Cerebellar nuclear complex (tissue), 1 donor: ENCODE results near the gene TTC7B.
A peak's percentile ranks its signal among the peaks of the same experiment; 100 is the strongest.

Experiments used
- DNase-seq, 2 experiments: peaks; one replicate each; lab custom pipeline; 2025; lab: John Stamatoyannopoulos, UW

The TTC7B gene

DNA sequence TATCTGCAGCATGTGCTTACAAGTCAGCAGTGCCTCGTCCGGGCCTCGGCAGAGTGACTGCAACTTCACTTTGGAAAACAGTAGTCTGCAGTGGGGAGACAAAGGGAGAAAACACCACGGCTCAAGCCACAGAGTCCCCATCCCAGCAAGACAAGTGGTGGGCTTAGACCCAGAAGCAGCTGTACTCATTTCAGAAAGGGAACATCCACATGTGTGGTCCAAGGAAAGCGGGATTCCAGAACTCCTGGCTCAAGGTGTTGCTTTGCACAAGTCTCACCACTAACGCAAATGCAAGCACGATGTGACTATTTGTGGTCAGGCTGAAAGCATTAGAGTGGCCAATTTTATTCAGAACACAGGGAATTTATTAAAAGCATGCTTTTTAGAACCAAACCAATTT is 198.3 kb downstream of the TTC7B start:
- no peak for DNase-seq

DNA sequence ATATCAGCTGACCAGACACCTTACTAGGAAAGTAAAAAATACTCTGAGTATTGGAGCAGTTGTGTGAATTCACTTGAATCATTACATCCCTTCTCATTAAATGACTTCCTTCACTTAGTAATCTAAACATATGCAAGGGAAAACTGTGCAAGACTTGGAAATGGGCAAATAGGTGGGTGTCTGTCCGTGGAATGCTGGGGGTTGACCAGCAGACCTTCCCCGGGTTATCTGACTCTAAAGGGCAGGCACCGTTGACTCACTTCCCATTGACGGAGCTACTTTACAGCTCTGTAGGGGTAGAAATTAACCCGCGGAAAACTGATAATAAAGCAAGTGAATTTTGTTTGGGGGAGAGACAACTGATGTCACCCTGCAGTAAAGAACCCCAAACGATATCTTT is 199.3 kb downstream of the TTC7B start:
- DNase-seq, result no peak

DNA sequence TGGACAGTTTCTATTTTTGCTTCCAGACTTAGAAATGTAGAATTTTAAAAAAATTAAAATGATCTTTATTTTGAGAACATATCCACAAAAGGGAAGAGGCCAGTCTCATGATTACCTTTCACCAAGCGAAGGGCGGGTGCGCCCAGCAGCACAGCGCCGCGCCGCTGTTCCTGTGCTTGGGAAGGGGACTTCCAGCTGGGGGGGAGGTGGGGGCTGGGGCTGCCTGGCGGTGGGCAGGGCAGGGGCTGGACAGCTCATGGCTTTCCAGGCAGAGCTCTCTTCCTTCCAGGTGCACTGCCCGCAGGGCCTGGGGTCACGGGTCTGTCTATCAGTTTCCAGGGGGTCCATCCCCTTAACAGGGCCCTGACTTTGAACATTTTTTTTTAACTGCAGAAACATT is 199.9 kb downstream of the TTC7B start:
- no peak for DNase-seq

DNA sequence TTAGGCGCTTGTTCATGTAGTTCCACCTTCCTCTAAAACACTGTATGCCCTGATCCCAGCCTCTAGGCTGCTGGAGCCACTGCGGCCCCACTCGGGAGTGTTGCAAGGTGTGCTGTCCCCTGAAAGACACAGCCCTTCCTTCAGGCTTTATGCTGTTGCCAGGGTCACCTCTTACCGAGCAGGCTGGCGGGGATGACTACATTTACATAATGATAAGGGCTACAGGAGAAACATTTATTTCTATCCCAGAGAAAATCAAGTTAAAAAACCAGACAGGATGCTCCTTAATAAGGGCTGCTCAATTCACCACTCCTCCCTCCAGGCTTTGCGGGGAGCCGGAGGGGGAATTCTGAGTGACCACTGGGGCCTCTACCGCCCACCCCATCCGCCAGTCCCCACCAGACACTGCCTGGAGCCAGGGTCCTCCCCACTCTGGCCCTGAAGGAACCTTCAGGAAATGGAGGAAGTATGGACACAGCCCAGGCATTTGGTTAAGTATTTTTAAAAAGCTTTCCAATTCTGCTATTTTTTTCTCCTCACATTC is 200.6 kb downstream of the TTC7B start:
- DNase-seq, result no peak

DNA sequence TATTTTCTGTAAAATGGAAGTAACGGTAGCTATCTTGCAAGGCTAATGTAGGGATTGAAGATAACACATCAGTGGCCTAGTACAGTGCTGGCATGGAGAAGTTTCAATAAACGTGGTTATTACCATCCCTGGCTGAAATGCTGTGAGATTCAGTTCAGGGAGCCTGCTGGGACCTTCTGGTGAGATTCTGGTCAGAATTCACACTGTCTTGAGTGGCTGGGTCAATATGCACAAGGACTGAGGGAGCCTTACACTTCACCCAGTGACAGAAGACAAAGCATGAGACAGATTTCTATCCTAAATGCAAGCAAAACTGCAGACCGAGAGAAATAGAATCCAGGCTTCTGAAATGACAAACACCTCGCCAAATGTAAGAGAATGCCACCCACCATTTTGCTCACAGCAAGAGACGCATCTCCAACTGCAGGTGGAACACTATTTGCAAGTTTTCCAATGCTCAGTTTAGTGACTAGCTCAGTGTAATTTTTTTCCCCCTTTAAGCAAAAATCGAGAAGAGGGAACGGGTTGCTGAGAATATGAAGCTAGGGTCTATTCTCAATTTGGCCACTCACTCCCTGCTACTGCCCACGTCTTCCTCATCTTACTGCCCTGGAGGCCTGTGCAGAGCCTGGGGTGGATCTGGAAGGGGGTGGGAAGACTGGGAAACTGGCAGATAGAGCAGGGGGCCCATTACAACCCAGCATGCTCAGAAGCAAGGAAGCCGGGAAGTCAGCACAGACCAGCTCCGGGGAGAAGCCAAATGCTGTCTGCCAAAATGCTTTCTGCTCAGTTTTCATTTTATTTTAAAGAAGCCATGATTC is 201.3 kb downstream of the TTC7B start:
- DNase-seq, result peak in 1 of 2 experiments; percentile 48

DNA sequence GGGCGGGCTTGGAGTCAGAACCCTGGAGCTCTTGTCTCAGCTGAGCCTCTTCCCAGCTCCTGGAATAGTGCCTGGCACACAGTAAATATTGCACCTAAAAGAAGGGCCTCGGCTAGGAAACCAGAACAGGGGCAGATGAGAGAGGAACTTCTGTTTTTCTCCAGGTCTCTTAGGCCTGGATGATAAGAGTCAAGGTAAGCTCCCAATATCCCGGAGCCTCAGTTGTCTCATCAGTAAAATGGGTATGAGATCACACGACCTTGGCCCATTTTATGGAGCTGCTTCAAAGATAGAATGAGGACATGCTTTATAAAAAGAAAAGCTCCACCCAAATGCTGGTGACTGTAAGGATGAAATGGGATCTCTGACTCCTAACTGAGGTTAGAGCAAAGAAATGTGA is 202.2 kb downstream of the TTC7B start:
- no peak for DNase-seq

DNA sequence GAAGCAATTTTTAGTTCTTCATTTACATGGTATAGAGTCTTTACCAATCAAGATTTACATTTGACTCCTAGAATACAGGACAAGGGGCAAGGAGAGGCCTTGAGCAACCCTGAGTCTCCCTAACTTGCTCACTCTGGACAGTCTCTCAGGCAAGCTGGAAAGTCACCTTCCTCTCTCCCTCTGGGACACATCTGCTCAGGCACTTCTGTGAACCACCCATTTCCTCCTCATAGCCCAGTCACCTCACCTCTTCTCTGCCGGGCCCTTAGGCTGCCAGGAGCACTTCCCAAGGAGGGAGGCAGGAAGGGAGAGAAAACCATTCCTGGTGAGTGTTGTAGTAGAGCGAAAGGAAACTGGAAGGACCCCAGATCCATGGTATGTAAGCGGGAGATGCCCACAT is 202.8 kb downstream of the TTC7B start:
- DNase-seq, result no peak

DNA sequence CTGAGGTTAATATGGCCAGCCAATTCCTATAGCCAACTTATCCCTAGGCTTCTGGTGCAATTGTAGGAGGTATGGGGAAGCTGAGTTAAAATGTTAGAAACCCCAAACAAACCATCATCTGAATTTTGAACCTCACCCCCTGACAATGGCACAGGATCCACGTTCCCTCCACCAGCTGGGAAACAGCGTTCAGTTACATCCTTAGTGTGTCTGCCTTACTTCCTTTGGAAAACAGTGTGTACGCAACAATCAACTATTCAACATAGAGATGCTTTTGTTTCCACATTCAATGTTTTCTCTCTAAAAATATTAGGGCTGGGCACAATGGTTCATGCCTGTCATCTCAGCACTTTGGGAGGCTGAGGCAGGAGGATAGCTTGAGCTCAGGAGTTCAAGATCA is 203.4 kb downstream of the TTC7B start:
- DNase-seq, result no peak

DNA sequence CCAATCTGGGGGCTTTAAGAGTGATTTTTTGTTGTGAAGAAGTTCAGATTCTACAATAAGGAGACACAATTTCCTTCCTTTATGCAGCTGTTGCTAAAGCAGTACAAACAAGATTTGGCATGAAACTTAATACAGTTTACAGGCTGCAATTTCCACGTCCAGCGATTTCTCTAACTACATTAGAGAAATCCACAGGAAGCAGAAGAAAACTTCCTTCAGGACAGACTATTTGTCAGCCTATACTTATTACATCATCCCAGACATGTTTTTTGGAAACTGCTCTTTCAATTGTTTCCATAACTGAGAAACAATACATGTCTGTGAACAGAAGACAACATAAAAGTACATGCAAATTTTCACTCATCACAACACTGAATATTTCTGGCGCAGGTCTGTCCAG is 204.3 kb downstream of the TTC7B start:
- no peak for DNase-seq

DNA sequence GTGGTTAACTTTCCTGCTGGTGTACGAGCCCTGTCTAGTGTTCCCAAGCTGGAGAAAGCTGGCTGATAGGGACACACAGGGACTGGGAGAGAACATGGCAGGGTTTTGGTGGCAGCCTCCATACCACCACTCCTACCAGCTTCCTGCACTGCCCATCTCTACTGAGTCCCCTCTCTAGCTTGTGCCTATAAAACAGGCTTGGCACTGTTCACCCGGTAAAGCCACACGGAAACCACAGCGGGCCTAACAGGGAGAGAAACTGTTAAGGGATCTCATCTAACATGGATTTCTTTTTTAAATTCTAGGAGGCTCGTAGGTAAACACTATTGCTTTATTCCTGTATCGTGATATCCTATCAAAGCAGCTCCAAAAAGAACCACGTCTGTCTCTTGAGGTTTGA is 204.7 kb downstream of the TTC7B start:
- DNase-seq, result no peak

DNA sequence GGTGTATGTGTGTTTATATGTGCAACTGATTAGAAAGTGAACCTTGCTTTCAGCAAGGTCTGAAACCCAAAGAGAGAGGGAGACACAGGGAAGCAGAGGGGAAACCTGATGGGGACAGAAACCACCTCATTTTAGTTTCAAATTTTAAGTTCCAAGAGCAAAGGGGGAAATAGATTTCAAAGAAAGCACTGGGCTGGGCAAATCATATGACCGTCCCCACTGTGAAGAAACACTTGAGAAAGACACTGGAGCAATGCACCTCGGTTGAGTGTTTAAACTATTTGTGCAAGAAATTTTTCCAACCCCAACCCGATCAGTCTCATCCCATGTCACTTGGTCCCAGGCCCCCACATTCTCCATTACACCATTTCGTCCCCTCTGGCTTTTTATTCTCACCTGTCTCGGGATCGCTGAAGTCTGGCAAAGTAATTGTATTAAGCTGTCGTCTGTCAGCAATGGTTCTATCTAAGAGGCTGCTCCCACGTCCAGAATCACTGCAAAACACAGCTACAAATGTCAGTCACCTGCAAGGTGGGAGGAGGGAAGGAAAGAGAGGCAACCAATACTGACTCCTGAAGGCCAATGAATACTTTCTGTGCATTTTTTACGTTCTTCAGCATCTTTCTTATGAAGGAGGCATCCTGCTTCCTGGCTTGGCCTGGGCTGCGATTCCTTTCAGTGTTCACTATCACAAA is 205.7 kb downstream of the TTC7B start:
- no peak for DNase-seq

DNA sequence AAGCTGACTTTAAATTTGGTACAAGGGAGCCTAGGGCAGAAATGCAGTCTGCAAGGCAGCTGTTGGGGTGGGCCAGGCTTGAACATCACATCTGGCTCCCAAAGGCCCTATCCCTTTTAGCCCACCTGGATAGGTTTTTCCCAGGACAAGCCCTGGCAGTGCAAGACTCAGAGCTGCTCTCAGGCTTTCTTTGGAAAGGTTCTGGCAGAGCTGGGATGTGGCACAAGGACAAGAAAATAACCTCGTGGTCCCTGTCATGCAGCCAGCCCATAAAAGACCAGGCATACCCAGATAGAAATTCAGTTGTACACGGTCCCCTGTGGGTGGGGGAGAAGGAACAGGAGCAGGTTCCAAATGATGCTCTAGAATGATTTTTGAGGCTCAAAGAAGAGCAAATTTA is 206.9 kb downstream of the TTC7B start:
- peak; percentile 46 to 72 for DNase-seq

DNA sequence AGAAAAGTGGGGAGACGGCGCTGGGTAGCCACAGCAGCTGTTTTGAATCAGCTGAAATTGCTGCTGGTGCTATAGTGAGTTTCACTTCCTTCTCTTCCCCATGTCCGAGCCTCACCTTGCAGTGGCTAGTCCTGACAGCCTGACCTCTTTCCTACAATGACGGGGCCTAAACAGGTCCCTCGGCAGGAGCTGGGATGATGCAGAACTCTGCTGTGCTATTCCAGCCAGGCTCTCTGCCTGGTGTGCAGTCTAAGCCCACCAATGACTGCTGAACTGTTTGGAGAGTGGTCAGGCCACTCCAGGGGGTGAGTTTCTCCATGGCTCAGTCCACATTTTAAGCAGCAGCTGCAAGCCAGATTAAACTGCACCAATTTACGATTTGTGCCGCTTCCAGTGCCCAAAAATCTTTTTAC is 207.3 kb downstream of the TTC7B start:
- no peak for DNase-seq

DNA sequence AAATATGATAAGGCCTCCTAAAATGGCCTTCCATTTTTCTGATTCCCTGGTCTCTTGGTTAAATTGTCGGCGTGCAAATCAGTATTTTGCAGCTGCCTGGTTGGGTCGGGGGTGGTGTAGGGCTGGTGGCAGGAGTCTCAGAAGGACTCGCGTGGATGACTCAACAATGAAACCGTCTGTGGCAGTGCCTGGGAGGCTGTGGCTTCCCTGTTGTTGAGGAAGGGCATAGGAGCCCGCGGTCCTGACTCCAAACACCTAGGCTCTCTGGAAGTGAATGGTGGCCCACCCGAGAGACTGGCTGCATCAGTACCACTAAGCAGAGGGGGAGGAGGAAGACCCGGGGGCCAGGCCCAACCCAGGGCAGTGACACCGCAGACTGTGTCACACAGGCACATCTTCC is 207.9 kb downstream of the TTC7B start:
- DNase-seq, result no peak

DNA sequence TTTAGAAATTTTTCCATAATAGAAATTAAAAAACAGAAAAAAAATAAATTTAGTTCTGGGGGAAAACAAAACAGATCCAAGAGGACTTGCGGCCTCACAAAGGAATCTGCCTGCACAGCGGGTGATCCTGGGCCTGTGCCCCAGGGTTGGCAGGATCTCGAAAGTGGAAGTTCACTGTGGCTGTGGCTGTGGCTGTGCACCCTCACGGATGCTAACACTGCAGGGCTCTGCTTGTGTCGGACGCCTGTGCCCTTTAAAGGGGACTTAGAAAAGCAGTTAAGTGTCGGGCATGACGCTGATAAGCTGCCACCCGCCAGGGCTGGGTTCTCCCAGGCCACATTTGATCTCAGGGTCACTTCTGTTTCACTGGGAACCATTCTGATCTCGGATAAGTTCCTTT is 209.1 kb downstream of the TTC7B start:
- DNase-seq, result peak; percentile 70 to 71

DNA sequence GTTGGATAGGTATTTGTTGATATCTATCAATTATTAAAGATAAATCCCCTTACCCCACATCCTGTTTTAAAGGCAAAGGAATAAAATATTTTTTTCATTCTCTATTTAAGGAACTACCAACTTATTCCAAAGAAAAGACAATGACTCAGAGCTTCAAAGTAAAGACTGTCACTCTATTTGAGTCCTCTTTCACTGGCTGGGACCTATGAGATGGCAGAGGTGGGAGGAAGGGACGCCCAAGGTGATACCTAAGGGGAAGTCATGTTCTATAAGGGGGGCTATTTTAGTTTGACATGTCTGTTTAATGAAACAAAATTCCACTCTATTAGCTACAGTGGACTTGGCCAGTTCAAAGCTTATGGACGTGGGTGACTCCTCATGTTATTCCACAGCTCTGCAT is 209.8 kb downstream of the TTC7B start:
- DNase-seq, result no peak

DNA sequence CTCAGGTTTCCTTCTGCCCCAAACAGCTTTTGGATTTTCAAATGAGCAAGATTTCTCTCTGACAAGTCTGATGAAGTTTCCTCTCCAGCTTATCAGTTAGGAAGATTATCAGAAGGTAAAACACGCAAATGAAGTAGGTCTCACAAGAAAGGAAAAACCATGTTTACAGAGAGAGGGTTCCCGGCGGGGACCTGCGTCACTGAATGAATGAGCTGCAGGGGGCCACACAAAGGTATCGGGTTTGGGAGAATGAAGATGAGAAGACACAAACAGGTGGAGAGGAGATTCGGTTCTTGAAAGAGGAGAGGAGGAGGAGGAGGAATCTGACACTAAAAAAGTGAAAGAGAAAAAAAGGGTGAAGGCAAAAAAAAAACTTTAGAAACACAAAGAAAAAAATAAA is 210.8 kb downstream of the TTC7B start:
- DNase-seq, result no peak

DNA sequence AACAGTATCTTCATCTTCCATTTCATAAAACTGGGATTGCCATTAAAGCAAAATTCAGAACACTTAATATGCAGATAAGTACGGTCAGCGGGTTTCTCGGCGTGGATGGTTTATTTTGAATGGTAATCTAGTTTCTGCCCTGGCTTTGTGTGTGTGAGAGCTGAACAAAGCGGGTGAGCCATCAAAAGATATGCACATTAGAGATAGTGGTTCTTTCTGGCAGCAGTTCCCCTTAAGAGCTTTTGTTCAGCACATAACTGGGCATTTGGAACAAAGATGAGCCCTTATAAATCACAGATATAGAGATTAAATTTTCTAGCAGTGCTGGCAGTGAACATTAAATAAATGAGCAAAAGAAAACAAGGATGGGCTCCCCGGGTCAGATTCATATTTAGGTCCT is 211.9 kb downstream of the TTC7B start:
- DNase-seq, result no peak

DNA sequence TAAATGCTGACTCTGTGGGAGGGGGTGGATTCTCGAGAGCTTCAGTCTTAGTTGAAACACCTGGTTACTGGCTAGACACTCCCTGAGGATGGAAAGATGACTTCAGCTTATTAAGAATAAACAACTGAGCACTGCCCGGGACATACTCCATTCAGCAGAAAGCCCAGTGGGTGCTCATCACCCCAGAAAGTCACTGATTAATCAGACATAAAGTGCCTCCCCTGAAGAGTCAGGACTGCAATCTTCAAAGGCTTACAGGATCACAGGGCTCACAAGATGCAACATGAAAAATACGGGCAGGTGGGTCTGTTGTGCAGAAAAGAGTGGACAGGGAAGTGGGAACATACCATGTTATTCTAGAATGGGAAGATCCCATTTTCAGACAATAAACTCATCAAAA is 212.4 kb downstream of the TTC7B start:
- DNase-seq, result no peak

DNA sequence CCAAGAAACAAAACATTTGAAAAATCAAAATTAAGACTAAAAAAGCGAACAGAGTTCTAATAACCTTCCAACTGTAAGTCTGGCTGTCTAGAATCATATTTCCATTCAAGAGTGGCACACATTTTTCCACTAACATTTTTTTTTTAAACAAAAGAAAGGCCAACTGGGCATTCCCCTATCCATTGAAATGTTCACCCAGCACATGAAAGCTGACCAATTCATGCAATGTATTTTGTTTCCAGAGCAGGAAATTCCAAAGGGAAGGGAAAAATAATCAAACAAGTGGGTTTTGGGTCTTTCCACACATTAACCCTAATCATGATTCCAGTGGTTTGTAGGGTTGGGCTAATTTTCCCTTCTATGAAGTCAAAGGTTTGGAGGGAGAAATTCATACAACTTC is 212.9 kb downstream of the TTC7B start:
- no peak for DNase-seq

DNA sequence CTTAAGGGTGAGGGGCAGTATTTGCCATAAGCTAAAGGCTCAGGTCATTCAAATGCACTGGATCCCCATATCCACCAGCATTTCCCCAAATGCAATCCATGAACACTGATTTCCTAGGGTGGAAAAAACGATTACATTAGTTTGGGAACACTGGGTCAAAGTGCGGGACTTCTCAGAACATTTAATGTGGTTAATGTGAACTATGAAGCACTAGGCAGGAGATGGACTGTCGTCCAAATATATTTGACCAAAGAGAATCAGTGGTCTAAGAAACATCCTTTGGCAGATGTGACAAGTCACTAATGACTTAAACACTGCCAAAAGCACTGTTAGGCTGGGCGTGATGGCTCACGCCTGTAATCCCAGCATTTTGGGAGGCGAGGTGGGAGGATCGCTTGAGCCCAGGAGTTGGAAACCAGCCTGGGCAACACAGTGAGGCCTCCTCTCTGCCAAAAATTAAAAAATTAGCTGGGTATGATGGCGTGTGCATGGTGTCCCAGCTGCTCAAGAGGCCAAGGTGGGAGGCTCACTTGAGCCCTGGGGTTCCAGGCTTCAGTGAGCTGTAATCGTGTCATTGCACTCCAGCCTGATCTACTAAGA is 214.0 kb downstream of the TTC7B start:
- no peak for DNase-seq

DNA sequence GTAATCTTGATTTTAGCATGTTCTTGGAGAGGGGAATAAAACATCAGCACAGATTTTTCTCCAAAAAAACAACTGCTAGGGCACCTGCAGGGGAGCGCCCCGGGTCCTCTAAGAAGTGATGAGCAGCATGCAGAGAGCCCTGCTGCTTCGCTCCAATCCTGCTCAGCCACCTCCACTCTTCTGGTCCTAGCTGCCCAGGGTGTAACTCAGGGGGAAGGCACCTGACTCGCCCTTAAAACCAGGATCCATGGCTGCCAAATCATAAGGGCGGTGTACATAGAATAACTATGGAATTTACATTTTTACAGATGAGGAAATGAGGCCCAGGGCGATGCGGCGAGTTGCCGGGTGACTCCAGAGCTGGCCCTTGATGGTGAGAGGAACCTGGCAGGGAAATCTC is 214.7 kb downstream of the TTC7B start:
- no peak for DNase-seq

DNA sequence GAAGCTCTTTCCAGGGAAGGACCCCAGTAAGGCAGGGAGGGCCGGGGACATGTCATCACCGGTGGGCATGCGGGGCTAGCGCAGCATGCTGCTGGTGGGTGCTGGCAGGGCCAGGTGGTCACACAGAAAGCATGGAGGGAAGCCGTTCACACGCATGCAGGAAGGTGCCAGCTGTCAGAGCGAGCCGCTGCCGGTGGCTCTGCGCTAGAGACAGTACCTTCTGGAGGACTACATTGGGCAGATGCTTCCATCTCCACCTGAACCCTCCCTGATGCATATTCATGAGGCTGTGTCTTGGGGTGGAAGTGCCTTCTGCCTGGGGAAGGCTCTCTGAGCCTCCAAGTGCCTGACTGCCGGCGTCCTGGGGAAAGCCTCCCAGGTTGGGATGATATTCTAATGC is 215.6 kb downstream of the TTC7B start:
- DNase-seq, result no peak
